ENCODE measurements around the gene CEACAM7. TPM values are rescaled to one million over a fixed set of nuclear protein-coding genes. Genes with fewer than 3 reads are reported as not detected.

Gene CEACAM7
- total RNA-seq, 1 donor from 2014 or later: not detected

DNA sequence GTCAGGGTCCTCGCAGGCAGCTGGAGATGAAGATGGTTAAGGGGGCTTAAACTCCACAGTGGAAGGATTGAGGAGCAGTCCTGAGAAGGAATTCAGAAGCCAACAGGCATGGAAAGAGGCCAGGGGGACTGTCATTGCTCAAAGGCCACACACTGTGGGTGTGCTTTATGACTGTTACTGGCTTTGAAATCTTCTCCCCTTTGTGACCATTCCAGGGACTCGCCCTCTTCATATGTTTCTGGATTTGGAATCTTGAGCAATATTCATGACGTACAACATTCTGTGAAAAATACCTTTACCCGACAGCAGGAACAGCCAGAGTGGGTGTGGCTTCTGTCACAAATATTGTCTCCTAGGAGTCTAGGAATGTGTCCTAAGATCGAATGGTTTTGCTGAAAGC is 16.6 kb downstream of the CEACAM7 start:
- H3K9ac ChIP-seq (ENCODE audit: low read length): no peak overlapping the region
- H3K27me3 Mint-ChIP-seq (ENCODE audit: low read depth, unreplicated experiment): peaks cover 63% of the 10 kb centered on the region
- no peaks in the 10 kb centered on the region for H3K79me2 ChIP-seq (ENCODE audit: insufficient read depth, low read length)
- no peak overlapping the region for H3K27ac Mint-ChIP-seq (ENCODE audit: unreplicated experiment)
- no peak for DNase-seq (ENCODE audit: low read depth)
- H4K20me1 ChIP-seq (ENCODE audit: insufficient read depth, low read length): no peaks in the 10 kb centered on the region
- H2AFZ ChIP-seq (ENCODE audit: low read depth, low read length): no peak overlapping the region
- H3K4me1 Mint-ChIP-seq (ENCODE audit: low read depth, unreplicated experiment): no peaks in the 10 kb centered on the region
- no peak overlapping the region for H3K4me3 Mint-ChIP-seq (ENCODE audit: unreplicated experiment)
- no peaks in the 10 kb centered on the region for H3K4me1 ChIP-seq (ENCODE audit: insufficient read depth, low read length)
- no peak overlapping the region for H3K27ac ChIP-seq (ENCODE audit: low read depth, low read length)
- H3K36me3 Mint-ChIP-seq (ENCODE audit: low read depth, unreplicated experiment): no peaks in the 10 kb centered on the region
- no peak overlapping the region for H3K4me3 ChIP-seq (ENCODE audit: insufficient read depth, low read depth, low read length)
- TF ChIP-seq, protein P1, sequence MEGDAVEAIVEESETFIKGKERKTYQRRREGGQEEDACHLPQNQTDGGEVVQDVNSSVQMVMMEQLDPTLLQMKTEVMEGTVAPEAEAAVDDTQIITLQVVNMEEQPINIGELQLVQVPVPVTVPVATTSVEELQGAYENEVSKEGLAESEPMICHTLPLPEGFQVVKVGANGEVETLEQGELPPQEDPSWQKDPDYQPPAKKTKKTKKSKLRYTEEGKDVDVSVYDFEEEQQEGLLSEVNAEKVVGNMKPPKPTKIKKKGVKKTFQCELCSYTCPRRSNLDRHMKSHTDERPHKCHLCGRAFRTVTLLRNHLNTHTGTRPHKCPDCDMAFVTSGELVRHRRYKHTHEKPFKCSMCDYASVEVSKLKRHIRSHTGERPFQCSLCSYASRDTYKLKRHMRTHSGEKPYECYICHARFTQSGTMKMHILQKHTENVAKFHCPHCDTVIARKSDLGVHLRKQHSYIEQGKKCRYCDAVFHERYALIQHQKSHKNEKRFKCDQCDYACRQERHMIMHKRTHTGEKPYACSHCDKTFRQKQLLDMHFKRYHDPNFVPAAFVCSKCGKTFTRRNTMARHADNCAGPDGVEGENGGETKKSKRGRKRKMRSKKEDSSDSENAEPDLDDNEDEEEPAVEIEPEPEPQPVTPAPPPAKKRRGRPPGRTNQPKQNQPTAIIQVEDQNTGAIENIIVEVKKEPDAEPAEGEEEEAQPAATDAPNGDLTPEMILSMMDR (IDR thresholded peaks at IDR 0.05; ENCODE audit: insufficient read depth, low read depth, low read length): no peak
- no peak for TF ChIP-seq EZH2 (IDR thresholded peaks at IDR 0.05; ENCODE audit: insufficient read depth, low read length)
- FAIRE-seq: no peak
- H3K9me3 ChIP-seq (ENCODE audit: insufficient read depth, low read depth, low read length): no peaks in the 10 kb centered on the region
- H3K9me3 Mint-ChIP-seq (ENCODE audit: unreplicated experiment): no peaks in the 10 kb centered on the region
- H3K27me3 ChIP-seq (ENCODE audit: insufficient read depth, low read length): no peaks in the 10 kb centered on the region
- H3K4me2 ChIP-seq (ENCODE audit: low read length): no peak overlapping the region
- H3K36me3 ChIP-seq (ENCODE audit: insufficient read depth, low read length): no peaks in the 10 kb centered on the region

DNA sequence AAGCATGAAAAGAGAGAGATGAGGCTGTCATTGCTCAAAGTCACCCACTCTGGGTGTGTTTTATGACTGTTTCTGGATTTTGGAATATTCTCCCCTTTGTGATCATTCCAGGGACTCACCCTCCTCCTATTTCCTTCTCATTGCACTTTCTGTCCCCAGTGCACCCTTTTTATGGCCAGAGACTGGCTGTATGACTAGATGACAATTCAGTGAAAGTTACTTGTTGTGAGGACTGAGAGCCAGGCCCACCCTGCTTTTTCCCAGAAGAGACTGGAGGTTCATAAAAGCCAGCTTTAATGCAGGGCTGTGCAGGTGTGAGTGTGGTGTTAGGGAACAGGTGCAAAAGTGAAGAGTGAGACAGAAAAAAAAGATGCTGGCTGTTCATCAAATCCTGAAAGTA is 17.3 kb downstream of the CEACAM7 start:
- H3K27me3 Mint-ChIP-seq (ENCODE audit: low read depth, unreplicated experiment): peaks cover 59% of the 10 kb centered on the region
- H2AFZ ChIP-seq (ENCODE audit: low read depth, low read length): no peak overlapping the region
- no peak for FAIRE-seq

DNA sequence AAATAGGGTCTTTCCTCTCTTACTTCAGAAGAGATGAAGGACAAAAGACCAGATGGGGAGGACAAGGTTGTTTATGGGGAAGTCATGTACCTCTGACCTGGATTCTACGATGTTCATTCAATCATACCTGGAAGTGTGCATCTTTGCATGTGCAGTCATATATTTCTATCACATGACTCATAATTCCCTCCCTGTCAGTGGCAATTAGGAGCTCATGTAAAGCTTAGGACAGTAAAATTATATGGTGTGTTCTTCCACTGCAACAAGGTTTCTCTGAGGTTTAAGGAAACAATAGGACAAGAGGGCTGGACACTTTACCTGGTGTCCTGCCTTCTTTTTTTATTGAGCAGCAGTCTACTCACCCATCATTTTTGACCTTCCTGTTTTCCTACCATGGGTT is 19.8 kb downstream of the CEACAM7 start:
- DNase-seq (ENCODE audit: low read depth) (no peak), FAIRE-seq (no peak)
- H3K27ac ChIP-seq (ENCODE audit: low read depth, low read length): no peak overlapping the region
- H3K27me3 Mint-ChIP-seq (ENCODE audit: low read depth, unreplicated experiment): peaks cover 50% of the 10 kb centered on the region
- no peaks in the 10 kb centered on the region for H4K20me1 ChIP-seq (ENCODE audit: insufficient read depth, low read length)
- H3K4me1 ChIP-seq (ENCODE audit: insufficient read depth, low read length): no peaks in the 10 kb centered on the region
- TF ChIP-seq, protein P1 (IDR thresholded peaks at IDR 0.05; ENCODE audit: insufficient read depth, low read depth, low read length): no peak
- TF ChIP-seq EZH2 (IDR thresholded peaks at IDR 0.05; ENCODE audit: insufficient read depth, low read length): no peak
- H3K4me3 Mint-ChIP-seq (ENCODE audit: unreplicated experiment): no peak overlapping the region
- no peaks in the 10 kb centered on the region for H3K79me2 ChIP-seq (ENCODE audit: insufficient read depth, low read length)
- H3K27ac Mint-ChIP-seq (ENCODE audit: unreplicated experiment): no peak overlapping the region
- no peak overlapping the region for H2AFZ ChIP-seq (ENCODE audit: low read depth, low read length)
- H3K9me3 ChIP-seq (ENCODE audit: insufficient read depth, low read depth, low read length): peaks cover 8% of the 10 kb centered on the region
- no peaks in the 10 kb centered on the region for H3K36me3 ChIP-seq (ENCODE audit: insufficient read depth, low read length)
- H3K36me3 Mint-ChIP-seq (ENCODE audit: low read depth, unreplicated experiment): no peaks in the 10 kb centered on the region
- H3K9ac ChIP-seq (ENCODE audit: low read length): no peak overlapping the region
- peaks cover 11% of the 10 kb centered on the region for H3K9me3 Mint-ChIP-seq (ENCODE audit: unreplicated experiment)
- H3K4me2 ChIP-seq (ENCODE audit: low read length): no peak overlapping the region
- H3K4me3 ChIP-seq (ENCODE audit: insufficient read depth, low read depth, low read length): no peak overlapping the region
- no peaks in the 10 kb centered on the region for H3K27me3 ChIP-seq (ENCODE audit: insufficient read depth, low read length)
- no peaks in the 10 kb centered on the region for H3K4me1 Mint-ChIP-seq (ENCODE audit: low read depth, unreplicated experiment)

More for the DNA sequence above, 17.3 kb downstream of the CEACAM7 start:
- Histone ChIP-seq H3K4me3 (ENCODE audit: insufficient read depth, low read depth, low read length) (no peak overlapping the region), H3K9me3 (ENCODE audit: insufficient read depth, low read depth, low read length) (peaks cover 6% of the 10 kb centered on the region), H3K4me2 (ENCODE audit: low read length) (no peak overlapping the region), H3K27me3 (ENCODE audit: insufficient read depth, low read length) (no peaks in the 10 kb centered on the region), H3K79me2 (ENCODE audit: insufficient read depth, low read length) (no peaks in the 10 kb centered on the region), H3K27ac (ENCODE audit: low read depth, low read length) (no peak overlapping the region), H4K20me1 (ENCODE audit: insufficient read depth, low read length) (no peaks in the 10 kb centered on the region), H3K9ac (ENCODE audit: low read length) (no peak overlapping the region), H3K4me1 (ENCODE audit: insufficient read depth, low read length) (no peaks in the 10 kb centered on the region), H3K36me3 (ENCODE audit: insufficient read depth, low read length) (no peaks in the 10 kb centered on the region)
- TF ChIP-seq, protein P1 (IDR thresholded peaks at IDR 0.05; ENCODE audit: insufficient read depth, low read depth, low read length): no peak
- TF ChIP-seq EZH2 (IDR thresholded peaks at IDR 0.05; ENCODE audit: insufficient read depth, low read length): no peak
- Mint-ChIP-seq H3K27ac (ENCODE audit: unreplicated experiment) (no peak overlapping the region), H3K36me3 (ENCODE audit: low read depth, unreplicated experiment) (no peaks in the 10 kb centered on the region), H3K4me1 (ENCODE audit: low read depth, unreplicated experiment) (no peaks in the 10 kb centered on the region), H3K9me3 (ENCODE audit: unreplicated experiment) (peaks cover 4% of the 10 kb centered on the region), H3K4me3 (ENCODE audit: unreplicated experiment) (no peak overlapping the region)
- DNase-seq (ENCODE audit: low read depth): no peak
